Mammary epithelial cell (primary cell): ENCODE measurements around the gene CLMP.
"Not testable (repeated sequence)": the region's sequence is repeated elsewhere in the genome, so short reads cannot be mapped to it uniquely, and the experiment has no call there.

ENCODE experiments used
- CTCF ChIP-seq, 2 donors: IDR thresholded peaks in 1 of 2; conservative IDR thresholded peaks in 1 of 2; 2 replicates each; pipeline ENCODE4 v1.5.1; 2011 to 2012; ENCODE audit warnings: inconsistent platforms in 2 of 2, low read length in 2 of 2, mild to moderate bottlenecking in 2 of 2, control low read depth in 1 of 2, low read depth in 1 of 2; ENCODE audit not compliant: insufficient read depth in 1 of 2; ENCODE audit errors: extremely low read depth in 1 of 2
- EZH2 ChIP-seq: IDR thresholded peaks from 2 replicates; pipeline ENCODE4 v1.6.1; 2012; ENCODE audit warnings: low read length, inconsistent platforms, borderline replicate concordance

- not testable (repeated sequence) for TF ChIP-seq CTCF (conservative IDR thresholded peaks at IDR 0.05 in 1 of 2, IDR thresholded peaks at IDR 0.05 in 1 of 2; ENCODE audit: extremely low read depth in 1 of 2, insufficient read depth in 1 of 2, low read depth in 1 of 2, low read length in 2 of 2); EZH2
Measured at GRCh38 chr11:123206055-123206454, 11.0 kb upstream of the CLMP start.
